Measurements from ENCODE around the gene PKP2. TPM values are rescaled to one million over a fixed set of nuclear protein-coding genes. Genes with fewer than 3 reads are reported as not detected.
"Not testable (repeated sequence)": the region's sequence is repeated elsewhere in the genome, so short reads cannot be mapped to it uniquely, and the experiment has no call there.

Gene PKP2
- total RNA-seq, 1 donor from 2014 or later: not detected

DNA sequence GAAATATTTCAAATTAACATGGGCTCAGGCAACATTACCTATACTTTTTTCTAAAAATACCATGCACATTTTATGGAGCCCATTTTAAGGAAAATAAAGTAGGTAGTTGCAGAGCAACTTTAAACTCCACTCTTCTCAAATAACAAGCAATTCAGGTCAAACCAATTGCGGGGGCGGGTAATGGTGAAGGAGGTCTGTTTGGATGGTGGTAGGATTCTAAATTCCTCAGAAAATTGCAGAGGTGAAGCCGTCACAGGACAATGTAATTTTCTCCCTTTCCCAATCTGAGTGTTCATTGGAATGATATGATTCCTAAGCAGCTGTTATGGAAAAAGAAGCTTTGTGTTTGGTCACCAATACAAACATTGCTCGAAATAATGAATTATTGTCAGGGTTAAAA lies 11.6 kb downstream of the PKP2 start:
- intact Hi-C loops (cut with micrococcal nuclease): no loop called here
- DNase-seq (no peak), ATAC-seq (ENCODE audit: low read depth) (no peak)
- Mint-ChIP-seq H3K9me3 (no peaks in the 10 kb centered on the region), H3K36me3 (ENCODE audit: low read depth) (no peaks in the 10 kb centered on the region), H3K4me1 (no peaks in the 10 kb centered on the region), H3K27ac (no peak overlapping the region), H3K4me3 (no peak overlapping the region), H3K27me3 (peaks cover 3% of the 10 kb centered on the region)
- POLR2A ChIA-PET: no interaction called here
- no peak for TF ChIP-seq CTCF (IDR thresholded peaks at IDR 0.05)
- CTCF ChIA-PET: no interaction called here

- intact Hi-C loops (cut with micrococcal nuclease): no loop called here
- H3K9me3 Mint-ChIP-seq: no peaks in the 10 kb centered on the region
- POLR2A ChIA-PET: no interaction called here
- no peaks in the 10 kb centered on the region for H3K36me3 Mint-ChIP-seq (ENCODE audit: low read depth)
- H3K27me3 Mint-ChIP-seq: no peaks in the 10 kb centered on the region
- ATAC-seq (ENCODE audit: low read depth) (no peak), DNase-seq (no peak)
- H3K4me3 Mint-ChIP-seq: no peak overlapping the region
- CTCF ChIA-PET: no interaction called here
- no peak overlapping the region for H3K27ac Mint-ChIP-seq
- TF ChIP-seq CTCF (IDR thresholded peaks at IDR 0.05): no peak
- H3K4me1 Mint-ChIP-seq: no peaks in the 10 kb centered on the region
Measured at GRCh38 chr12:32881702-32882101, 14.9 kb downstream of the PKP2 start.

DNA sequence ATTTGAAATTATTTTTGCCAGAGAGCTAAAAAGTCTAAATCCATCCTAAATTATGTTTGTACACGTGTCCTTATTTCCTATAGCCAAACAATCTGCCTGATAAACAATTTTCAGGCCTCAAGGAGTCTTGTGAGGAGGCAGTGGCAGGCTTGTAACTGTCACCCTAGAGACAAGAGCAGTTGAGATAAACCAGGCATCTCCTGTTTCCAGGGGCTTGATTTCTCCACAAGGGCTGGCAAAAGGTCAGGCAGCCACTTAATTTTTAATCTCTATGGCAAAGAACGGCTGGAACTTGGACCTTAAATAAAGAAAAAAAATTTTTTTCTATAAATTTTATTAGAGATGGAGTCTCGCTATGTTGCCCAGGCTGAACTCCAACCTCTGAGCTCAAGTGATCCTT lies 15.5 kb downstream of the PKP2 start:
- ChIA-PET CTCF (no interaction called here), POLR2A (no interaction called here)
- no peak overlapping the region for H3K27ac Mint-ChIP-seq
- H3K27me3 Mint-ChIP-seq: no peaks in the 10 kb centered on the region
- no peak overlapping the region for H3K4me3 Mint-ChIP-seq
- no peak for DNase-seq
- no peak for TF ChIP-seq CTCF (IDR thresholded peaks at IDR 0.05)
- H3K4me1 Mint-ChIP-seq: no peaks in the 10 kb centered on the region
- no peaks in the 10 kb centered on the region for H3K36me3 Mint-ChIP-seq (ENCODE audit: low read depth)
- H3K9me3 Mint-ChIP-seq: no peaks in the 10 kb centered on the region
- ATAC-seq (ENCODE audit: low read depth): no peak
- intact Hi-C loops (cut with micrococcal nuclease): no loop called here

DNA sequence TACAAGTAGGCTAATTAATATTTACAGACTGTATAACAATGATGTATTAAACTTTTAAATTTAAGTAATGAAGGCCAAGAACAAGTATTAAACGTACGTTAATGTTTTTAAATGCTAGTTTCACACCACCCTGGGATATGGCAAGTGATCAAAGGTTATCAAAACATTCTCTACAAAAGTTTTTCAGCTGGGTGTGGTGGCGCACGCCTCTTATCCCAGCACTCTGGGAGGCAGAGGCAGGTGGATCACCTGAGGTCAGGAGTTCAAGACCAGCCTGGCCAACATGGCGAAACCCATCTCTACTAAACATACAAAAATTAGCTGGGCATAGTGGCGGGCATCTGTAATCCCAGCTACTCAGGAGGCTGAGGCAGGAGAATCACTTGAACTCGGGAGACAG lies 17.5 kb downstream of the PKP2 start:
- H3K9me3 Mint-ChIP-seq; ATAC-seq (ENCODE audit: low read depth); H3K4me3 Mint-ChIP-seq; H3K36me3 Mint-ChIP-seq (ENCODE audit: low read depth); H3K4me1 Mint-ChIP-seq; intact Hi-C loops (cut with micrococcal nuclease); POLR2A ChIA-PET; DNase-seq; H3K27ac Mint-ChIP-seq; H3K27me3 Mint-ChIP-seq; CTCF ChIA-PET: not testable (repeated sequence)

GRCh38 chr12:32877601-32878459 lies 18.7 kb downstream of the PKP2 start:
- no peaks in the 10 kb centered on the region for H3K36me3 Mint-ChIP-seq (ENCODE audit: low read depth)
- CTCF ChIA-PET: no interaction called here
- H3K4me3 Mint-ChIP-seq: no peak overlapping the region

More at GRCh38 chr12:32877601-32878459, 18.7 kb downstream of the PKP2 start:
- no peak overlapping the region for H3K27ac Mint-ChIP-seq
- H3K27me3 Mint-ChIP-seq: no peaks in the 10 kb centered on the region
- no peak for ATAC-seq (ENCODE audit: low read depth)
- H3K4me1 Mint-ChIP-seq: no peaks in the 10 kb centered on the region
- H3K9me3 Mint-ChIP-seq: no peaks in the 10 kb centered on the region
- no peak for DNase-seq
- POLR2A ChIA-PET: no interaction called here
- TF ChIP-seq CTCF (IDR thresholded peaks at IDR 0.05): no peak
- intact Hi-C loops (cut with micrococcal nuclease): no loop called here
